Stimulated activated CD4-positive, alpha-beta T cell treated with anti-CD3 and anti-CD28 coated beads, Interleukin-2, amount 100 ng/mL, for 24 hours (primary cell): ENCODE data around the gene SH2D3C.

Source experiments
- DNase-seq, 2 donors: peaks; one replicate each; pipeline ENCODE4 v3.0.0-alpha.2; 2020

Gene SH2D3C

GRCh38 chr9:127693697-127694096, 84.8 kb downstream of the SH2D3C start:
- DNase-seq = no peak

- DNase-seq = no peak
Measured at GRCh38 chr9:127693143-127693542, 85.3 kb downstream of the SH2D3C start.

GRCh38 chr9:127692071-127692470, 86.4 kb downstream of the SH2D3C start:
- DNase-seq = no peak

GRCh38 chr9:127690735-127691134, 87.7 kb downstream of the SH2D3C start:
- DNase-seq = no peak

- DNase-seq = no peak
Measured at GRCh38 chr9:127689329-127690000, 89.0 kb downstream of the SH2D3C start.
